Bronchial epithelial cell (primary cell): ENCODE data around the gene IL15RA. TPM values are rescaled to one million over a fixed set of nuclear protein-coding genes. Genes with fewer than 3 reads are reported as not detected.
"Not testable (repeated sequence)": the region's sequence is repeated elsewhere in the genome, so short reads cannot be mapped to it uniquely, and the experiment has no call there.

Experiments used
- DNase-seq: peaks from one replicate; pipeline ENCODE4 v3.0.0-alpha.2; 2010; ENCODE audit warnings: low read depth
- FAIRE-seq: peaks from 2 replicates; lab custom pipeline; 2011; peaks lifted over from hg19 to GRCh38; lab: Jason Lieb, UNC
- H3K27me3 ChIP-seq: 2 replicates; pipeline ENCODE4 v1.5.1; 2011; ENCODE audit warnings: low read length; ENCODE audit not compliant: control insufficient read depth, insufficient read depth
- H3K36me3 ChIP-seq: 2 replicates; pipeline ENCODE4 v1.5.1; 2011; ENCODE audit warnings: low read length; ENCODE audit not compliant: control insufficient read depth, insufficient read depth
- H3K4me3 ChIP-seq: 2 replicates; pipeline ENCODE4 v1.5.1; 2011; ENCODE audit warnings: mild to moderate bottlenecking, low read depth, low read length, control low read depth
- CTCF ChIP-seq: IDR thresholded peaks from 2 replicates; pipeline ENCODE4 v1.5.1; 2011; ENCODE audit warnings: mild to moderate bottlenecking, moderate library complexity, low read length, control low read depth, inconsistent platforms; ENCODE audit not compliant: insufficient read depth, severe bottlenecking
- total RNA-seq: library from RNA; depleted of rRNA; stranded (reverse); fragments of >200 nt; gene quantifications from 2 replicates; pipeline ENCODE4 v1.2.1, GENCODE V29; 2014

IL15RA gene
- total RNA-seq, 1 donor from 2014 or later: 0.79 TPM

- Histone ChIP-seq H3K4me3 (no peak overlapping the region), H3K27me3 (no peaks in the 10 kb centered on the region), H3K36me3 (peaks cover 48% of the 10 kb centered on the region)
- DNase-seq (no peak), FAIRE-seq (no peak)
- no peak for TF ChIP-seq CTCF
These were observed 63.6 kb downstream of the IL15RA start for GRCh38 chr10:5913736-5914135.

GRCh38 chr10:5911670-5912069 is 65.7 kb downstream of the IL15RA start:
- no peak for TF ChIP-seq CTCF
- Histone ChIP-seq H3K36me3 (peaks cover 33% of the 10 kb centered on the region), H3K27me3 (no peaks in the 10 kb centered on the region), H3K4me3 (no peak overlapping the region)
- DNase-seq (no peak), FAIRE-seq (no peak)

- Histone ChIP-seq H3K27me3 (no peaks in the 10 kb centered on the region), H3K4me3 (no peak overlapping the region), H3K36me3 (peaks cover 31% of the 10 kb centered on the region)
- FAIRE-seq (no peak), DNase-seq (no peak)
- TF ChIP-seq CTCF: no peak
These were observed 66.8 kb downstream of the IL15RA start for GRCh38 chr10:5910323-5911100.

- H3K27me3 ChIP-seq, DNase-seq, H3K4me3 ChIP-seq: not testable (repeated sequence)
- FAIRE-seq: peak; percentile 13
- H3K36me3 ChIP-seq: peaks cover 21% of the 10 kb centered on the region
These were observed 68.7 kb downstream of the IL15RA start for GRCh38 chr10:5908676-5909075.

GRCh38 chr10:5906651-5907050 is 70.7 kb downstream of the IL15RA start:
- FAIRE-seq (peak; percentile 85), DNase-seq (peak; percentile 20)
- TF ChIP-seq CTCF: no peak
- Histone ChIP-seq H3K36me3 (peaks cover 20% of the 10 kb centered on the region), H3K27me3 (no peaks in the 10 kb centered on the region), H3K4me3 (no peak overlapping the region)

GRCh38 chr10:5905854-5906507 is 71.4 kb downstream of the IL15RA start:
- H3K36me3 ChIP-seq: peaks cover 17% of the 10 kb centered on the region
- DNase-seq (no peak), FAIRE-seq (no peak)
- H3K4me3 ChIP-seq: no peak overlapping the region
- H3K27me3 ChIP-seq: no peaks in the 10 kb centered on the region
- no peak for TF ChIP-seq CTCF
